Activated T-cell treated with anti-CD3 and anti-CD28 coated beads, Interleukin-2, amount 50 U/mL, for 1 hour (primary cell): ENCODE measurements around the gene MACROD2.
"Not testable (repeated sequence)": the region's sequence is repeated elsewhere in the genome, so short reads cannot be mapped to it uniquely, and the experiment has no call there.

Experiments used
- DNase-seq: peaks from one replicate; pipeline ENCODE4 v3.0.0-alpha.2; 2020

MACROD2 gene

DNA sequence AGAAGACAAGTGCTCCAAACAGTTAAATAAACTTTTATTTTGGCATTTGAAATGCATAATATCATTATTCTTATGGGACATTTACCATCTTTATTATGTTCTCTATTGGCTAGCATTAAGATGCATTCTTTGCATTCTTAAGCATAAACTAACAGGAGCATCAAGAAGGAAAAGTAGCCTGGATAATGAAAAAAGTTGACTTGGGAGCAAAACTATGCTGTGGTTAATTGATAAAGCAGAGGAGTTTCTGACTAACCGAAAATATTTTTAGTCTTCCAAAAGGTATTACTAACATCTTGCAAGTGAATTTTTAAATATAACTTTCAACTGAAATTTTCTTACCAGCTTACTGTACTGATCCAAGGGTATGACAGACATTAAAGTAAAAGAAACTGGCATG, 201.8 kb downstream of the MACROD2 start:
- no peak for DNase-seq

- DNase-seq, result no peak
Observed at GRCh38 chr20:14198416-14198815, 203.1 kb downstream of the MACROD2 start.

GRCh38 chr20:14199111-14199510, 203.8 kb downstream of the MACROD2 start:
- DNase-seq, result no peak

DNA sequence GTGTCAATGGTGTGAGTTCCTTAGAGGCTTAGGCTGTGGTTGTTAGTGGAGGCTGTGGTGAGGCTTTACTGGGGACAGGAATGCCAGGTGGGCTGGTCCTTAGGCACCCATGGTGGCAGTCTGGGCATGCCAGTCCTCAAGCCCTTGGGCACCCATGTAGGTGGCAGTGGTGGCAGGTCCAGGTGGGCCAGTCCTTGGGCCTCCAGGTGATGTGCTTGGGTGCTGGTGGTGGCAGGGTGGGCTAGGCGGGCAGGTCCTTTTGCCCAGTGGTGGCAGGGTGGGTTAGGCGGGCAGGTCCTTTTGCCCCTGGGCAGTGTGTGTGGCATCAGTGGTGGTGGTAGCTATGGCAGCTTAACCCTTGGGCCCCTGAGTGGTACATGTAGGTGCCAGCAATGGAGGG, 208.3 kb downstream of the MACROD2 start:
- no peak for DNase-seq

GRCh38 chr20:14207591-14207990, 212.3 kb downstream of the MACROD2 start:
- DNase-seq, result no peak

- DNase-seq, result no peak
Observed at GRCh38 chr20:14208956-14209355, 213.6 kb downstream of the MACROD2 start.

DNA sequence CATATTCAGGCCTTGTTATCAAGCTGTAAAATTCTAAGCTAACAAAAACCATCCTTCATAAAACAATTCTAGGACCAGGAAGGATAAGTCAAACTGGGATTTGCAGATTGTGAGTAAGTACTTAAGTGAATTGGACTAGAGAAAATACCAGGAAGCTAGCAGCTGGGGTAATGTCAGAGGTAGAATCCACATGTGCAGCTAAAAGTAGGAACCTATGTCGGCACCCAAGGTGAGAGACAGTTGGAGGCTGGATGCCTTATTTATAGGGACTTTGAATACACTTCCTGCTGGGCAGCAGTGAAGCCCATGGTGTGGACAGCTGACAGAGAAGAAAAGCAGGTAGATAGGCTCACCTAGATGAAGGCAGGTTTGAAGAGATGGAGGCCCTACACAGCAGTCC, 214.8 kb downstream of the MACROD2 start:
- no peak for DNase-seq

DNA sequence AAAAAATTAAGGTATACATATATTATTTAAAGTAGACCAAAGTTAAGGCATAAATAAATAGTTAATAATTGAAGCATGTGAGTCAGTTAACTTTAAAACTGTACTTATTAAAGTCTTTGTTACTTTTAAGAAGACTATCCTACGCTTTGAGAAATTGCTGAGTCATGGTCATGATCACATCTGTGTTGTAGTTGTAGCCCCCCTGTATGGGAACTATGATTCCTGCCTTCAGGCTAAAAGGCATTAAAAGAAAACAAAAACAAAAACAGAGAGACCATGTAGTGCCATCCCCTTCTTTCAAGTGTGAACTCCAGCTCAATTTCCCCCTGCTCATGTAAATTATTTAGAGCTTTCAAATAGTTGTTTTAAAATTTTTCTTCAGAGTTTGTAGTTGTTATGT, 218.7 kb downstream of the MACROD2 start:
- DNase-seq, result no peak

DNA sequence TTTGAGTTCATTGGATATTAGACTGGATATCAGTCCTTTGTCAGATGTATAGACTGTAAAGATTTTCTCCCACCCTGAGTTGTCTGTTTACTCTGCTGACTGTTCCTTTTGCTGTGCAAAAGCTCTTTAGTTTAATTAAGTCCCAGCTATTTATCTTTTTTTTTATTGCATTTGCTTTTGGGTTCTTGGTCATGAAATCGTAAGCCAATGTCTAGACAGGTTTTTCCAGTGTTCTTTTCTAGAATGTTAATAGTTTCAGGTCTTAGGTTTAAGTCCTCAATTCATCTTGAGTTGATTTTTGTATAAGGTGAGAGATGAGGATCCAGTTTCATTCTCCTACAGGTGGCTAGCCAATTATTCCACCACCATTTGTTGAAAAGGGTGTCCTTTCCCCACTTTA, 220.6 kb downstream of the MACROD2 start:
- DNase-seq, result not testable (repeated sequence)

- DNase-seq, result no peak
Observed at GRCh38 chr20:14219801-14220461, 224.6 kb downstream of the MACROD2 start.

- DNase-seq, result no peak
Observed at GRCh38 chr20:14220986-14221385, 225.7 kb downstream of the MACROD2 start.

- no peak for DNase-seq
Observed at GRCh38 chr20:14223806-14224205, 228.5 kb downstream of the MACROD2 start.

DNA sequence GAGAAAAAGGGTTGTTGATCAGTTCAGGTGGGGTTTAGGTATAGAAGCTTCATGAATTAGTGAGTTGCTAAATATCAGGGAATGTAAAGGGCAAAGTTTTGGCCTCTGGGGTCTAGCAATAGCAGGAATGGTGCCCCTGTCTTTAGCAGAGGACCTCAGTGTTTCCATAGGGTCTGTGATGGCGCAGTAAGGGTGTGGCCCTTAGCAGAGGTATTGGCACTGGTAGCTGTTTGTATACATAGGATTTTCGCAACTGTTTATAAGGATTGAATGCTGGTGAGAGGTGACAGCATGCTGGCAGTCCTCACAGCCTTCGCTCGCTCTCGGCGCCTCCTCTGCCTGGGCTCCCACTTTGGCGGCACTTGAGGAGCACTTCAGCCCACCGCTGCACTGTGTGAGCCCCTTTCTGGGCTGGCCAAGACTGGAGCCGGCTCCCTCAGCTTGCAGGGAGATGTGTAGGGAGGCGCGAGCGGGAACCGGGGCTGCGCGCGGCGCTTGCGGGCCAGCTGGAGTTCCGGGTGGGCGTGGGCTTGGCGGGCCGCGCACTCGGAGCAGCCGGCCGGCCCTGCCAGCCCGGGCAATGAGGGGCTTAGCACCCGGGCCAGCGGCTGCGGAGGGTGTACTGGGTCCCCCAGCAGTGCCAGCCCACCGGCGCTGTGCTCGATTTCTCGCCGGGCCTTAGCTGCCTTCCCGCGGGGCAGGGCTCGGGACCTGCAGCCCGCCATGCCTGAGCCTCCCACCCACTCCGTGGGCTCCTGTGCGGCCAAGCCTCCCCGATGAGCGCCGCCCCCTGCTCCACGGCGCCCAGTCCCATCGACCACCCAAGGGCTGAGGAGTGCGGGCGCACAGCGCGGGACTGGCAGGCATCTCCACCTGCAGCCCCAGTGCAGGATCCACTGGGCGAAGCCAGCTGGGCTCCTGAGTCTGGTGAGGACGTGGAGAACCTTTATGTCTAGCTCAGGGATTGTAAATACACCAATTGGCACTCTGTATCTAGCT, 231.0 kb downstream of the MACROD2 start:
- DNase-seq, result not testable (repeated sequence)

DNA sequence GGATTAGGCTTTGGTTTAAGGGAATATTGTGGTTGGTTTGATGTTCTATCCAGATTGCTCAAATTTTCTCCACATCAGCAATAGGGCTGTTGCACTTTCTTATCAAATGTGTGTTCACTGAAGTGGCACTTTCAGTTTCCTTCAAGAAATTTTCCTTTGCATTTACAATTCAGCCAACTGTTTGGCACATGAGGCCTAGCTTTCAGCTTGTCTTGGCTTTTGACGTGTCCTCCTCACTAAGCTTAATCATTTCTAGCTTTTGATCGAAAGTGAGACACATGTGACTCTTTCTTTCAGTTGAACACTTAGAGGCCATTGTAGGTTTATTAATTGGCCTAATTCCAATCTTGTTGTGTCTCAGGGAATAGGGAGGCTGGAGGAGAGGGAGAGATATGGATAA, 237.3 kb downstream of the MACROD2 start:
- no peak for DNase-seq

GRCh38 chr20:14234666-14235295, 239.5 kb downstream of the MACROD2 start:
- no peak for DNase-seq

GRCh38 chr20:14235355-14235754, 240.0 kb downstream of the MACROD2 start:
- DNase-seq, result no peak

GRCh38 chr20:14245368-14245970, 250.2 kb downstream of the MACROD2 start:
- DNase-seq, result no peak

DNA sequence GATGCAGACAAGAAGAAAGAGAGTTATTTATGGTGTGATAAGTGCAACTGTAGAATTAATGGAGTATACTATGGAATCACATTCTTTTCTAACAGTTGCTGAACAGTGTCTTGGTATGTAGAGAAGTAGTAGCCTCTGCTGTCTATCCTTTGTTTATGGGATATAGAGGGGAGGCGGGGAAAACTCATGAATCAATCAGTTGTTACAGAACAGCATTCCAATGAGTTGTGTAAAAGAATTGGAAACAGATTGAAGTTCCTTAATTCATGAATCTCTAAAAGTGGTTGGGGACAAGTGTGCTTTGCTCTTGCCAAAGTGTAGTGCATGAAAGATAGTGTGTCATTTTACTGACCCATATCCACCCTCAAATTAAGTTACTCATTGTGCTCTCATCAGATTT, 264.4 kb downstream of the MACROD2 start:
- no peak for DNase-seq

- no peak for DNase-seq
Observed at GRCh38 chr20:14260367-14260766, 265.1 kb downstream of the MACROD2 start.

DNA sequence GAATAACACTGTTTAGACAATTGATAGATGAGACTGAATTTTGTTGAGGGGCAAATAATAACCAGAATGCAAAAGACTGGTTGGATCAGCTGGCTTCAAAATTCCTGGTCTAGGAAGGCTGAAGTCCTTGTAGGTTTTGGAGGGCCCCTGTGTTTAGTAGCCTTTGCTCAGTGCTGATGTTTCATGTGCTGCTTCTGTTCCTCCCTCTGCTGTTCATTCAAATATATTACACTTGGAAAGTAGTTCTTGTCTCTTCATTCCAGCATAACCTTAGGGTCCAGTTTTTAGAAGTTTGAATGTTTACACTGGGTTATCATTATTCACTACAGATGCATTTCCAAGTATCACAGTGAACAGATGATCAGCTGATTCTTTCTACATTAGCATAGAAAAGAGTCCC, 269.6 kb downstream of the MACROD2 start:
- no peak for DNase-seq

- DNase-seq, result no peak
Observed at GRCh38 chr20:14266246-14266645, 270.9 kb downstream of the MACROD2 start.

DNA sequence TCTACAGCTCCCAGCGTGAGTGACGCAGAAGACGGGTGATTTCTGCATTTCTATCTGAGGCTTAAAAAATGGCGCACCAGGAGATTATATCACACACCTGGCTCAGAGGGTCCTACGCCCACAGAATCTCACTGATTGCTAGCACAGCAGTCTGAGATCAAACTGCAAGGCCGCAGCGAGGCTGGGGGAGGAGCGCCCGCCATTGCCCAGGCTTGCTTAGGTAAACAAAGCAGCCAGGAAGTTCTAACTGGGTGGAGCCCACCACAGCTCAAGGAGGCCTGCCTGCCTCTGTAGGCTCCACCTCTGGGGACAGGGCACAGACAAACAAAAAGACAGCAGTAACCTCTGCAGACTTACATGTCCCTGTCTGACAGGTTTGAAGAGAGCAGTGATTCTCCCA, 275.4 kb downstream of the MACROD2 start:
- DNase-seq, result not testable (repeated sequence)

GRCh38 chr20:14282140-14282539, 286.8 kb downstream of the MACROD2 start:
- no peak for DNase-seq
